Hematopoietic multipotent progenitor cell treated with erythropoietin and hydrocortisone succinate and interleukin-3 and kit ligand, for 8 days (in vitro differentiated cells): ENCODE data around the gene SPATA6.
"Not testable (repeated sequence)": the region's sequence is repeated elsewhere in the genome, so short reads cannot be mapped to it uniquely, and the experiment has no call there.

ENCODE experiments used
- DNase-seq: peaks from one replicate; pipeline ENCODE4 v3.0.0-alpha.2; 2015

SPATA6 gene

GRCh38 chr1:48338257-48338656, 133.7 kb downstream of the SPATA6 start:
- DNase-seq, result no peak

- DNase-seq, result no peak
Measured at GRCh38 chr1:48333316-48333715, 138.7 kb downstream of the SPATA6 start.

- no peak for DNase-seq
Measured at GRCh38 chr1:48332115-48332514, 139.9 kb downstream of the SPATA6 start.

- DNase-seq, result no peak
Measured at GRCh38 chr1:48329905-48330304, 142.1 kb downstream of the SPATA6 start.

GRCh38 chr1:48329486-48329885, 142.5 kb downstream of the SPATA6 start:
- DNase-seq, result no peak

- DNase-seq, result not testable (repeated sequence)
Measured at GRCh38 chr1:48311829-48312228, 160.2 kb downstream of the SPATA6 start.

- no peak for DNase-seq
Measured at GRCh38 chr1:48309564-48310082, 162.4 kb downstream of the SPATA6 start.

GRCh38 chr1:48302652-48303051, 169.4 kb downstream of the SPATA6 start:
- DNase-seq, result no peak

- DNase-seq, result no peak
Measured at GRCh38 chr1:48294656-48295055, 177.3 kb downstream of the SPATA6 start.

- not testable (repeated sequence) for DNase-seq
Measured at GRCh38 chr1:48294094-48294493, 177.9 kb downstream of the SPATA6 start.

GRCh38 chr1:48292706-48293105, 179.3 kb downstream of the SPATA6 start:
- DNase-seq, result no peak

- DNase-seq, result no peak
Measured at GRCh38 chr1:48291421-48291820, 180.6 kb downstream of the SPATA6 start.

GRCh38 chr1:48285525-48285924, 186.5 kb downstream of the SPATA6 start:
- DNase-seq, result no peak

- DNase-seq, result not testable (repeated sequence)
Measured at GRCh38 chr1:48284696-48285420, 187.1 kb downstream of the SPATA6 start.

- not testable (repeated sequence) for DNase-seq
Measured at GRCh38 chr1:48282329-48282728, 189.7 kb downstream of the SPATA6 start.

- not testable (repeated sequence) for DNase-seq
Measured at GRCh38 chr1:48277437-48277836, 194.6 kb downstream of the SPATA6 start.

GRCh38 chr1:48266576-48266975, 205.4 kb downstream of the SPATA6 start:
- no peak for DNase-seq

GRCh38 chr1:48263041-48263440, 209.0 kb downstream of the SPATA6 start:
- no peak for DNase-seq

- no peak for DNase-seq
Measured at GRCh38 chr1:48261881-48262400, 210.1 kb downstream of the SPATA6 start.

GRCh38 chr1:48258106-48258505, 213.9 kb downstream of the SPATA6 start:
- no peak for DNase-seq

- no peak for DNase-seq
Measured at GRCh38 chr1:48254254-48254653, 217.8 kb downstream of the SPATA6 start.

- no peak for DNase-seq
Measured at GRCh38 chr1:48251821-48252220, 220.2 kb downstream of the SPATA6 start.

GRCh38 chr1:48251323-48251722, 220.7 kb downstream of the SPATA6 start:
- DNase-seq, result no peak

GRCh38 chr1:48250572-48250971, 221.4 kb downstream of the SPATA6 start:
- DNase-seq, result no peak

GRCh38 chr1:48249868-48250267, 222.1 kb downstream of the SPATA6 start:
- DNase-seq, result no peak
